HG03342 (cell line): ENCODE measurements around the gene CD46.

Experiments
- ATAC-seq: cut with Tn5 transposase; IDR thresholded peaks from one replicate; pipeline ENCODE4 v1.9.1; 2021; ENCODE audit warnings: mild to moderate bottlenecking, moderate library complexity; ENCODE audit not compliant: unreplicated experiment

The CD46 gene

GRCh38 chr1:207826557-207827487 lies 75.0 kb downstream of the CD46 start:
- no peak for ATAC-seq

GRCh38 chr1:207827488-207827830 lies 75.6 kb downstream of the CD46 start:
- no peak for ATAC-seq

GRCh38 chr1:207828046-207828445 lies 76.2 kb downstream of the CD46 start:
- ATAC-seq: no peak

- ATAC-seq: peak; percentile 29
Measured at GRCh38 chr1:207828485-207829158, 76.8 kb downstream of the CD46 start.

- no peak for ATAC-seq
Measured at GRCh38 chr1:207829576-207829975, 77.7 kb downstream of the CD46 start.

GRCh38 chr1:207830788-207831187 lies 78.9 kb downstream of the CD46 start:
- ATAC-seq: no peak

- peak; percentile 88 for ATAC-seq
Measured at GRCh38 chr1:207831517-207832327, 79.9 kb downstream of the CD46 start.

GRCh38 chr1:207832796-207833195 lies 80.9 kb downstream of the CD46 start:
- ATAC-seq: no peak

- ATAC-seq: no peak
Measured at GRCh38 chr1:207833381-207833780, 81.5 kb downstream of the CD46 start.

GRCh38 chr1:207833956-207834660 lies 82.3 kb downstream of the CD46 start:
- ATAC-seq: no peak

GRCh38 chr1:207835958-207836357 lies 84.1 kb downstream of the CD46 start:
- ATAC-seq: no peak

GRCh38 chr1:207836591-207837347 lies 84.9 kb downstream of the CD46 start:
- ATAC-seq: no peak

- no peak for ATAC-seq
Measured at GRCh38 chr1:207837673-207838072, 85.8 kb downstream of the CD46 start.

- ATAC-seq: no peak
Measured at GRCh38 chr1:207838156-207839082, 86.6 kb downstream of the CD46 start.

GRCh38 chr1:207839083-207839413 lies 87.2 kb downstream of the CD46 start:
- no peak for ATAC-seq

- no peak for ATAC-seq
Measured at GRCh38 chr1:207840380-207840779, 88.5 kb downstream of the CD46 start.

- ATAC-seq: no peak
Measured at GRCh38 chr1:207841293-207841692, 89.4 kb downstream of the CD46 start.

- ATAC-seq: no peak
Measured at GRCh38 chr1:207841901-207842300, 90.0 kb downstream of the CD46 start.

GRCh38 chr1:207842506-207842905 lies 90.7 kb downstream of the CD46 start:
- ATAC-seq: no peak
